ENCODE data around the gene CNIH4. TPM values are rescaled to one million over a fixed set of nuclear protein-coding genes. Genes with fewer than 3 reads are reported as not detected.

Gene CNIH4
- total RNA-seq, 1 donor from 2014 or later, result 31.5 TPM

Small RNAs within 50 kb of the gene (microRNA-seq; reads per million reads assigned to microRNA genes)
- 2.2 reads per million for gene MIR4742

Other genes with a start within 250 kb of the CNIH4 start
- gene FBXO28, start 242.8 kb upstream of the CNIH4 start, total RNA-seq, result 17.3 TPM
- 63.8 TPM for gene DEGS1, start 173.6 kb upstream of the CNIH4 start, total RNA-seq
- gene NVL, start 26.7 kb upstream of the CNIH4 start, total RNA-seq, result 8.3 TPM
- gene WDR26, start 77.9 kb downstream of the CNIH4 start, total RNA-seq, result 55.4 TPM